ENCODE results near the gene LRMDA. TPM values are rescaled to one million over a fixed set of nuclear protein-coding genes. Genes with fewer than 3 reads are reported as not detected.
"Not testable (repeated sequence)": the region's sequence is repeated elsewhere in the genome, so short reads cannot be mapped to it uniquely, and the experiment has no call there.

Gene LRMDA
- total RNA-seq, 1 experiment from 2014 or later = 4.8 TPM

- H3K9me3 ChIP-seq (ENCODE audit: control insufficient read depth in 1 of 2, insufficient read depth in 1 of 2, low read depth in 1 of 2, low read length in 2 of 2) = no peaks in the 10 kb centered on the region
- ChIA-PET POLR2A (no interaction called here), RAD21 (ENCODE audit: low non-redundant PET in 1 of 2, low total read pairs in 2 of 2, uncharacterized antibody in 2 of 2, unreplicated experiment in 2 of 2) (no interaction called here), CTCF (no interaction called here)
- no peaks in the 10 kb centered on the region for H3K36me3 ChIP-seq (ENCODE audit: control insufficient read depth in 1 of 2, insufficient read depth in 2 of 2, low read length in 2 of 2)
- no peaks in the 10 kb centered on the region for H3K9me2 ChIP-seq (ENCODE audit: insufficient read depth)
- H3K9ac ChIP-seq (ENCODE audit: low read length) = no peak overlapping the region
- H3K4me3 ChIP-seq (replicated peaks in 1 of 2; ENCODE audit: low read depth in 1 of 2, low read length in 2 of 2) = no peak overlapping the region
- intact Hi-C loops (cut with micrococcal nuclease) = no loop called here
- no peak overlapping the region for H3K27ac ChIP-seq (ENCODE audit: low read depth, low read length)
- no peaks in the 10 kb centered on the region for H4K20me1 ChIP-seq (ENCODE audit: insufficient read depth)
- H3K79me2 ChIP-seq (ENCODE audit: insufficient read depth, low read length) = no peaks in the 10 kb centered on the region
- H3K27me3 ChIP-seq (ENCODE audit: insufficient read depth, low read length) = 0 out of 2 replicates have a peak, but pooled peaks cover 11% of the 10 kb centered on the region
- no peak overlapping the region for H2AFZ ChIP-seq (ENCODE audit: low read depth, low read length, poor library complexity, severe bottlenecking)
- ATAC-seq = no peak
- BruUV-seq (replicated peaks) = no TSS peak
- DNase-seq (ENCODE audit: low read depth, low spot score) = no peak
- TF ChIP-seq REST (IDR thresholded peaks at IDR 0.05; ENCODE audit: low read depth) (no peak), POLR2A (IDR thresholded peaks at IDR 0.05; ENCODE audit: borderline replicate concordance, extremely low read depth, insufficient read depth, insufficient read length) (no peak), CTCF (IDR thresholded peaks at IDR 0.05 in 2 of 3, conservative IDR thresholded peaks at IDR 0.05 in 1 of 3; ENCODE audit: borderline replicate concordance in 1 of 3, insufficient read depth in 1 of 3, low read depth in 2 of 3, low read length in 2 of 3) (no peak), SP1 (IDR thresholded peaks at IDR 0.05; ENCODE audit: low read depth) (no peak), EGR1 (IDR thresholded peaks at IDR 0.05; ENCODE audit: low read depth) (no peak), TCF7L2 (IDR thresholded peaks at IDR 0.05; ENCODE audit: borderline replicate concordance, extremely low read depth, insufficient read depth, insufficient read length) (no peak), ELF1 (IDR thresholded peaks at IDR 0.05; ENCODE audit: borderline replicate concordance, low read depth) (no peak), CBX3 (IDR thresholded peaks at IDR 0.05; ENCODE audit: low read depth) (no peak), ZFX (IDR thresholded peaks at IDR 0.05) (no peak)
- no peaks in the 10 kb centered on the region for H3K4me1 ChIP-seq (ENCODE audit: control insufficient read depth in 1 of 2, insufficient read depth in 2 of 2, low read length in 2 of 2)
- H3K4me2 ChIP-seq (ENCODE audit: low read length) = no peak overlapping the region
Measured at GRCh38 chr10:75620356-75620755, 188.9 kb downstream of the LRMDA start.

- DNase-seq (ENCODE audit: low read depth, low spot score); H3K4me1 ChIP-seq (ENCODE audit: control insufficient read depth in 1 of 2, insufficient read depth in 2 of 2, low read length in 2 of 2); H3K27ac ChIP-seq (ENCODE audit: low read depth, low read length); H3K4me2 ChIP-seq (ENCODE audit: low read length); H3K9me3 ChIP-seq (ENCODE audit: control insufficient read depth in 1 of 2, insufficient read depth in 1 of 2, low read depth in 1 of 2, low read length in 2 of 2); H3K4me3 ChIP-seq (replicated peaks in 1 of 2; ENCODE audit: low read depth in 1 of 2, low read length in 2 of 2); H4K20me1 ChIP-seq (ENCODE audit: insufficient read depth); H2AFZ ChIP-seq (ENCODE audit: low read depth, low read length, poor library complexity, severe bottlenecking); H3K79me2 ChIP-seq (ENCODE audit: insufficient read depth, low read length); ATAC-seq; BruUV-seq (replicated peaks); H3K9me2 ChIP-seq (ENCODE audit: insufficient read depth); RAD21 ChIA-PET (ENCODE audit: low non-redundant PET in 1 of 2, low total read pairs in 2 of 2, uncharacterized antibody in 2 of 2, unreplicated experiment in 2 of 2); CTCF ChIA-PET; H3K36me3 ChIP-seq (ENCODE audit: control insufficient read depth in 1 of 2, insufficient read depth in 2 of 2, low read length in 2 of 2); POLR2A ChIA-PET; H3K9ac ChIP-seq (ENCODE audit: low read length); intact Hi-C loops (cut with micrococcal nuclease): not testable (repeated sequence)
- H3K27me3 ChIP-seq (ENCODE audit: insufficient read depth, low read length) = 0 out of 2 replicates have a peak, but pooled peaks cover 11% of the 10 kb centered on the region
Measured at GRCh38 chr10:75621003-75621402, 189.6 kb downstream of the LRMDA start.

Measured in HCT116 (cell line).